Fibroblast of gingiva (primary cell): ENCODE results near the gene MRPL55.

Source experiments
- DNase-seq: peaks from one replicate; pipeline ENCODE4 v3.0.0-alpha.2; 2011; ENCODE audit warnings: low read depth

The MRPL55 gene

GRCh38 chr1:228068359-228068758, 40.7 kb downstream of the MRPL55 start:
- DNase-seq: no peak

- DNase-seq: no peak
Measured at GRCh38 chr1:228066891-228067654, 42.0 kb downstream of the MRPL55 start.

GRCh38 chr1:228066416-228066815, 42.7 kb downstream of the MRPL55 start:
- no peak for DNase-seq

GRCh38 chr1:228065543-228066347, 43.4 kb downstream of the MRPL55 start:
- no peak for DNase-seq

- DNase-seq: no peak
Measured at GRCh38 chr1:228064741-228065542, 44.2 kb downstream of the MRPL55 start.

GRCh38 chr1:228064296-228064695, 44.8 kb downstream of the MRPL55 start:
- no peak for DNase-seq

GRCh38 chr1:228063251-228064191, 45.6 kb downstream of the MRPL55 start:
- no peak for DNase-seq

GRCh38 chr1:228062812-228063211, 46.3 kb downstream of the MRPL55 start:
- no peak for DNase-seq

- no peak for DNase-seq
Measured at GRCh38 chr1:228062085-228062791, 46.9 kb downstream of the MRPL55 start.

- no peak for DNase-seq
Measured at GRCh38 chr1:228061411-228062084, 47.6 kb downstream of the MRPL55 start.

- DNase-seq: no peak
Measured at GRCh38 chr1:228060458-228061190, 48.5 kb downstream of the MRPL55 start.

- no peak for DNase-seq
Measured at GRCh38 chr1:228059634-228060457, 49.3 kb downstream of the MRPL55 start.

GRCh38 chr1:228058949-228059633, 50.0 kb downstream of the MRPL55 start:
- DNase-seq: no peak

- no peak for DNase-seq
Measured at GRCh38 chr1:228058172-228058948, 50.7 kb downstream of the MRPL55 start.
